ENCODE data around the gene TMEM209.

DNA sequence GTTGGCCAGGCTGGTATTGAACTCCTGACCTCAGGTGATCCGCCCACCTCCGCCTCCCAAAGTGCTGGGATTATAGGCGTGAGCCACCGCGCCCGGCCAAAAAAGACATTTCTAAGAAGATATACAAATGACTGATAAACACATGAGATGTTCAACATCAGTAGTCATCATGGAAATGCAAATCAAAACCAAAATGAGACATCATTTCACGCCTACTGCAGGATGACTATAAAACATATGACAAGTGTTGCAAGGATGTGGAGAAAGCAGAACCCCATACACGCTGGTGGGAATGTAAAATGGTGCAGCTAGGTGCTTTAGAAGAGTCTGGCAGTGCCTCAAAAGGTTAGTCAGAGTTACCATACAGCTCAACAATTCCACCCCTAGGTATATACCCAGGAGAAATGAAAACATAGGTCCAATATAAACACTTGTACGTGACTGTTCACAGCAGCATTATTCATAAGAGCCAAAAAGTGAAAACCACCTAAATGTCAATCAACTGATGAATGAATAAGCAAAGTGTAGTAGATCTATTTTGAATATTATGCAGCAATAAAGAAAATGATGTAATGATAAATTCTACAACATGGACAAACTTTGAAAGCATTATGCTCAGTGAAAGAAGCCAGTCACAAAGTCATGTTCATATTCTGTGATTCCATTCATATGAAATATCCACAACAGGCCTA is 24.5 kb downstream of the TMEM209 start:
- TF ChIP-seq, protein P1, sequence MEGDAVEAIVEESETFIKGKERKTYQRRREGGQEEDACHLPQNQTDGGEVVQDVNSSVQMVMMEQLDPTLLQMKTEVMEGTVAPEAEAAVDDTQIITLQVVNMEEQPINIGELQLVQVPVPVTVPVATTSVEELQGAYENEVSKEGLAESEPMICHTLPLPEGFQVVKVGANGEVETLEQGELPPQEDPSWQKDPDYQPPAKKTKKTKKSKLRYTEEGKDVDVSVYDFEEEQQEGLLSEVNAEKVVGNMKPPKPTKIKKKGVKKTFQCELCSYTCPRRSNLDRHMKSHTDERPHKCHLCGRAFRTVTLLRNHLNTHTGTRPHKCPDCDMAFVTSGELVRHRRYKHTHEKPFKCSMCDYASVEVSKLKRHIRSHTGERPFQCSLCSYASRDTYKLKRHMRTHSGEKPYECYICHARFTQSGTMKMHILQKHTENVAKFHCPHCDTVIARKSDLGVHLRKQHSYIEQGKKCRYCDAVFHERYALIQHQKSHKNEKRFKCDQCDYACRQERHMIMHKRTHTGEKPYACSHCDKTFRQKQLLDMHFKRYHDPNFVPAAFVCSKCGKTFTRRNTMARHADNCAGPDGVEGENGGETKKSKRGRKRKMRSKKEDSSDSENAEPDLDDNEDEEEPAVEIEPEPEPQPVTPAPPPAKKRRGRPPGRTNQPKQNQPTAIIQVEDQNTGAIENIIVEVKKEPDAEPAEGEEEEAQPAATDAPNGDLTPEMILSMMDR (IDR thresholded peaks at IDR 0.05) = no peak
- no peak for TF ChIP-seq POLR2A (IDR thresholded peaks at IDR 0.05)

Data from esophagus squamous epithelium (tissue), 4 donors.